Measurements from ENCODE around the gene CTBP1.

The CTBP1 gene

GRCh38 chr4:1244081-1244977, 4.6 kb downstream of the CTBP1 start:
- in situ Hi-C loops (cut with MboI; ENCODE audit: low pct_unique_long_range_greater_than_20kb, low sequenced_read_pairs, unreplicated experiment), result no loop called here
- no peak for TF ChIP-seq CTCF (IDR thresholded peaks at IDR 0.05; ENCODE audit: extremely low read depth, insufficient read depth, missing control alignments)
- DNase-seq (ENCODE audit: low spot score), result no peak

GRCh38 chr4:1243451-1244080, 5.4 kb downstream of the CTBP1 start:
- TF ChIP-seq CTCF (IDR thresholded peaks at IDR 0.05; ENCODE audit: extremely low read depth, insufficient read depth, missing control alignments), result peak; percentile 32
- no peak for DNase-seq (ENCODE audit: low spot score)
- in situ Hi-C loops (cut with MboI; ENCODE audit: low pct_unique_long_range_greater_than_20kb, low sequenced_read_pairs, unreplicated experiment), result no loop called here

GRCh38 chr4:1242506-1243450, 6.2 kb downstream of the CTBP1 start:
- DNase-seq (ENCODE audit: low spot score), result peak; percentile 25
- in situ Hi-C loops (cut with MboI; ENCODE audit: low pct_unique_long_range_greater_than_20kb, low sequenced_read_pairs, unreplicated experiment), result no loop called here
- no peak for TF ChIP-seq CTCF (IDR thresholded peaks at IDR 0.05; ENCODE audit: extremely low read depth, insufficient read depth, missing control alignments)

GRCh38 chr4:1241936-1242505, 6.9 kb downstream of the CTBP1 start:
- in situ Hi-C loops (cut with MboI; ENCODE audit: low pct_unique_long_range_greater_than_20kb, low sequenced_read_pairs, unreplicated experiment), result no loop called here
- TF ChIP-seq CTCF (IDR thresholded peaks at IDR 0.05; ENCODE audit: extremely low read depth, insufficient read depth, missing control alignments), result no peak

GRCh38 chr4:1241466-1241935, 7.4 kb downstream of the CTBP1 start:
- in situ Hi-C loops (cut with MboI; ENCODE audit: low pct_unique_long_range_greater_than_20kb, low sequenced_read_pairs, unreplicated experiment), result no loop called here
- no peak for TF ChIP-seq CTCF (IDR thresholded peaks at IDR 0.05; ENCODE audit: extremely low read depth, insufficient read depth, missing control alignments)
- DNase-seq (ENCODE audit: low spot score), result peak; percentile 32

More at GRCh38 chr4:1241936-1242505, 6.9 kb downstream of the CTBP1 start:
- peak; percentile 26 for DNase-seq (ENCODE audit: low spot score)
